Stimulated activated CD8-positive, alpha-beta memory T cell treated with anti-CD3 and anti-CD28 coated beads, Interleukin-4, amount 100 ng/mL, for 1 hour (primary cell): ENCODE data around the gene GPR27.

Experiments used
- DNase-seq, 2 donors: peaks; one replicate each; pipeline ENCODE4 v3.0.0-alpha.2; 2020; ENCODE audit warnings: low read depth in 2 of 2, low spot score in 1 of 2

GPR27 gene

GRCh38 chr3:71753701-71754609, at the start of gene GPR27:
Gene GPR27, plus strand, starts transcription at chr3:71753855. Its CDS starts 195 bp downstream, at chr3:71754050.
- no peak for DNase-seq

DNA sequence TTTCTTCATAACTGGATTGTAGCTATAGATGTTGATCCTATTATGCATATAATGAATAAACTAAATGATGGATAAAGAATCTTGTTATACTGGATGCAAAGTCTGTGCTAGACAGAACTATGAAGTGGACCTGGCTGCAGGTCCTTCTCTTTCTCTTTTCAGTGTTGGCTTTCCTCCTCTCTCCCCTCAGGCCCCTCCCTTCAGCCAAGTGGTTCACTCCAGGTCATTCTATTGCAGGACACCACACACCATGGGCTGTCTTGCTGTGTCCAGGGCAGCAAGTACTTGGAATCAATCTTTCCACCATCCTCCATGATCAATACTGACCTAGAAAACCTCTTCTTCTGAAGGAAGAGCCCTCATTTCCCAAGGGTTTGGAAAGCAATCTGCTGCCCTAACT, 48.7 kb upstream of the GPR27 start:
- no peak for DNase-seq

DNA sequence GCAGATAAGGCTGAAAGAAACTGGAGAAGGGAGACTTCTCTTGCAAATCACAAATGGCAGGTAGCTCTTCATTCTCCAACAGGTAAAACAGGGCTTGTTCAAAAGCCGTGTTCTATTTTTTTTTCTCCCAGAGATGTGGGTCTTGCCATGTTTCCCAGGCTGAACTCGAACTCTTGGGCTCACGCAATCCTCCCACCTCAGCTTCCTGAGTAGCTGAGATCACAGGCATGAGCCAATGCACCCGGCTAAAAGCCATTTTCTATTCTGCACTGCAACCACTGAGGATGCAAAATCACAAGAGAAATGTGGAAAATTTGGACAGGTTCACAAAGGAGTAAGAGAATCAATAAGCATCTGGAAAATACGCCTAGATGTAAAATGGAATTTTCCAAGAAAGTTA, 48.0 kb upstream of the GPR27 start:
- no peak for DNase-seq

GRCh38 chr3:71707595-71707994, 46.1 kb upstream of the GPR27 start:
- DNase-seq: no peak

DNA sequence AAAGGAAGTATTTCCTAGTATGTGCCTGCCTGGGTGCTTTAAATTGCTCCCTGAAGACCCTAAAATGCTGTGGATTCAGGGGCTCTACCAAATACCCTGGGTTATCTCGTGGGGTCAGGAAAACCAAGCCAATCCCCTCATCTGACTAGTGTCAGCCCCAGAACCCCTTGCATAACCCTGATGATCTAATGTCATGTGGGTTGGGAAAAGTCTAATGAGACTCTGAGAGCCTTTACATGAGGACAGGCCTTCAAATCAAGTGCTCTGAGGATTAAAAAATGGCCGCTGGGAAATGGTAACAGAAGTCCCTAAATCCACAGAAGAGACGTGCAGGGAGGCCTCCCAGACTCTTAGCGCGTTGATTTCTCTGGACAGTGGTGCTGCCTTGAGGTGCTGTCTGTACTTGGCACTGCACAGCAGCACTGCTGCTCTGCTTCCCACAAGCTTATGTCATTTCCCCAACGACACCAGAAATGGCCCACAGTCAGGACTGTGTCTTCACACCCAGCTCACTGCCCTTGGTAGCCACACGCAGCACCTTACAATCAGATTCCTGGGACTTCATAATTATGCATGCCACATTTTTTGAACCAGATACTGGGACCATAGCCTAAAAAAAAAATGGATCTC, 45.1 kb upstream of the GPR27 start:
- DNase-seq: no peak

GRCh38 chr3:71709908-71710511, 43.6 kb upstream of the GPR27 start:
- DNase-seq: no peak

- no peak for DNase-seq
These were observed 42.7 kb upstream of the GPR27 start for GRCh38 chr3:71710906-71711494.

- DNase-seq: no peak
These were observed 40.6 kb upstream of the GPR27 start for GRCh38 chr3:71713041-71713440.

- DNase-seq: no peak
These were observed 39.1 kb upstream of the GPR27 start for GRCh38 chr3:71714595-71714994.

DNA sequence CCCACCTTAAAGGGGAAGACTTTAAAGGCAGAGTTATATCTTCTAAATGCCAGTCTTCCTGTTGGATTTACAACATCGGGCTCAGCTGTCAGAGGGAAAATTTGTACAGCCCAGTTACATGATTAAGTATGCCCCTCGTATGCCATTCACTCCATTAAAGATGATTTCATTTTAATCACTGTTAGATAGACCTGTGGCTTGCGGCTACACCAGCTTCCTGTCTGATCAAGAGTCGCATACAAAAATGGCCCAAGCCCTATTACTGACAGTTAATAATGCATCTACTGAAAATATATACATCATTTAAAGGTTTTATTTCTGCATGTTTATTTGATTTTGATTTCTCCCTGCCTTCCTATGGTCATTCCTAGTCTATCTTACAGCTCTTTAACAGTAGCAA, 35.6 kb upstream of the GPR27 start:
- peak in 1 of 2 donors; percentile 21 for DNase-seq

DNA sequence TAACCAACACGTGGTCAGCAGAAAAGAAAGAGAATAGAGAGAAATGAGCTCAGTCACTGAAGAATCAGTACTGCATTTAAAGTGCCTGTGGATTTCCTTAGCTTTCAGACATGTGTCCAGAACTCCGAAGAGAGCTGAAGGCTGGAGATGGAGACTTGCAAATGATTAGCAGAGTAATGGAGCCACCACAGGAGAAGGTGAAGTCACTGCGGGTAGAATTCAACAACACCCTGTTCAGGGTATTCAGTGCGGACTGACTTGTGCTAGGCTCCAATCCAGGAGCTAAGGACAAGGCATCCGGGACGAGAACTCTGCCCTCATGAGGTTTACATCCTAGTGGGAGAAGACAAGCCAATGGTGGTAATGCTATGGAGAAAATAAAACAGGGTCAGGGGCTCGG, 32.7 kb upstream of the GPR27 start:
- DNase-seq: no peak

GRCh38 chr3:71721651-71722157, 32.0 kb upstream of the GPR27 start:
- DNase-seq: no peak

DNA sequence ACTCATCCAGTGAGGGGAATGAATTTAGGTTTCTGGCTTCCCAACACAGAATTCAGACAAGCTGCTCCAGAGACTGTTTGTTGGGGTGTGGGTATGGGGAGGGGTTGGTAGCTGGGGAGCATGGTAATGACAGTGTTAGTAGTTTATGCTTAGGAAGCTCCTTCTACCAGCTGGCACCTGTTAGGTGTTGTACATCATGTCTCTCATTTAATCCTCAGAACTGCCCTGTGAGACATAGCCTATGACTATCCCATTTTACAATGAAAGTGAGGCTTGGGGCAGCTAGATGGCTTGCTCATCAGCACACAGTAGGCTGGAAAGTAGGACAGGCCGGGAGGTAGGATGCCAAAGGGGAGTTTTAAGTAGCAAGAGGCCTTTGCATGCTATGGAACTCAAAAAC, 31.0 kb upstream of the GPR27 start:
- no peak for DNase-seq

- DNase-seq: no peak
These were observed 30.0 kb upstream of the GPR27 start for GRCh38 chr3:71723452-71724170.

- no peak for DNase-seq
These were observed 29.5 kb upstream of the GPR27 start for GRCh38 chr3:71724171-71724453.

DNA sequence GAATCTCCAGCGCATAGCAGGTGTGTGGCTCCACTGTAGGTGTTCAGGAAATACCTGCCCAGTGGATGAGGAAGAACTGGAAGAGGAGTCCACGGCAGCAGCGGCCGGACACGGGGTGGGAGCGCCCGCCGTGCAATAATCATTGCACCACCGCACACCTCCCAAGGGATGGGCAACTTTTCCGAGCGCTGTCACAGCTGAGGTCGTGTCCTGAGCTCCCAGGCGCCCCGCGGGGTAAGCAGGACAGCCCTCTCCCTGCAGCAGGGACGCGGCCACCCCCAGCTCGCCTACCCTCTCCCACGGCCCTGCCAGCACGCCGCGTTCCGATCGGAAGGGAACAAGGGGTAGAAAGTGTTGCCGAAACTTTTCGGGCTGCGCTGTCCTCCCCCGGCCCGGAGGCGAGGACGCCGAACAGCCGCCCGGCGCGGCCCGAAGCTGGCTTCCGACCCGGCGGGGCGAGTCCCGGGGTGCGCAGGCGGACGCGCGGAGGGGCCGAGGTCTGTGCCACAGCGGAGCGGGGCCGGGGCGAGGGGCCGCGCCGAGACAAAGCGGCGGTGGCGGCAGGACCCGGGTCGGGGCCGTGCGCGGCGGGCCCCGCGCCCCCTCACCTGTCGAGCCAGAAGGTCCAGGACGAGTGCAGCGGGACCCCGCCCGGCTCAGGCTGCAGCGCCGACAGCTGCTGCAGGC, 28.9 kb upstream of the GPR27 start:
- no peak for DNase-seq

GRCh38 chr3:71725271-71725991, 28.2 kb upstream of the GPR27 start, which contains the start of gene EIF4E3:
Gene EIF4E3, minus strand, starts transcription at chr3:71725402. Its CDS starts 35 bp downstream, at chr3:71725367.
- DNase-seq: no peak

DNA sequence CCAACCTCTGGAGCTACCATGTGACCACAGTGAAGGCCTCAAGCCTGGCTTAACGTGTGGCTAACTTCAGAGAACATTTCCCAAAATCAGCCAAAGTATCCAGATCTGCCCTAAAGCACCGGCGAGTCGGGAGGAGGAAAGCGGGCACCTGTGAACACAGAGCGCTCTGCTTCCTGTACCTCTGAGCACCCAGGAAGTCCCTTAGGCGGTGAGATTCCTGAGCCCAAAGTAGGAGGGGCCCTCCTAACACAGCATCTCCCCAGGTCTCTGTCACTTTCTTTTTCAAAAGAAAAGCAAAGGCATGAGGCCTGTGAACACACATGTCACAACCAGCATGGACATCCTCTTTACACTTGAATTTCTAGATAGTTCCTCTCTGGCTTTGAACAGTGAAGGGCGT, 27.5 kb upstream of the GPR27 start:
- DNase-seq: no peak

DNA sequence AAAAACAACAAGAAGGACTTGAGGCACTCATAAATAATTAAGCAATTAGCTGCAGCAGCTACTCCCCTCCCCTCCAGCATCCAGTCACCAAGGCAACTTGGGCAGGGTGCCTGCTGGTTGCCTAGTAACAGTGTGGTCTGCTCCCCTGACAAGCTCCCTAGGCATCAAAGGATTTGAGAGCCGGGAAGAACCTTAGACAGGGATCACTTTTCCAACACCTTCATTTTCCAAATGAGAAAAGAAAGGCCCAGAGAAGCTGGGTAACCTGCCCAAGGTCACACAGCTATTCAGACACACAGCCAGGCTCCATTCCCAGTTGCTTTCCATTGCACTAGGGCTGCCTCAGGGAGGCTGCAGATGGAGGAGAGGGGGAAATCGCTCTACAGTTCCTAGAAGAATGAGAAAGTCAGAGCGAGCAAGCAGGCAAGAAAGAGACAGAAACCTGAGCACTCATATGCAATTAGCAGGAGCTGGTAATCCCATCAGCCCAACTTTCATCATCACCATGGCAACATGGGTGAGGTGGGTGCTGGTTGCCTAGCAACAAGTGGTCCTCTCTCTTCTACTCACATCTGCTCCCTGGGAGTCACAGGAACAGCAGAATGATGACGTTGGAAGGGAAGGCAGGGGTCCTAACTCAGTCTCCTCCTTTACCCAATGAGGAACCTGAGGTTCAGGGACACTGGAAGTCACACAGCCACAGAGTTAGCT, 24.9 kb upstream of the GPR27 start:
- DNase-seq: no peak
